SK-MEL-5 (cell line): ENCODE data around the gene SDCCAG8. TPM values are rescaled to one million over a fixed set of nuclear protein-coding genes. Genes with fewer than 3 reads are reported as not detected.

Source experiments
- DNase-seq: peaks from one replicate; pipeline ENCODE4 v3.0.0-alpha.2; 2016; ENCODE audit warnings: low read depth, low spot score
- in situ Hi-C: cut with HindIII; loops from 2 replicates; pipeline ENCODE4 v1.10.0; 2016; ENCODE audit warnings: low sequenced_read_pairs, high pct_unique_total_duplicates, low pct_unique_long_range_greater_than_20kb
- total RNA-seq: library from RNA; depleted of rRNA; stranded (reverse); fragments of >200 nt; shearing (Covaris generic); gene quantifications from 2 replicates; pipeline ENCODE4 v1.2.3, GENCODE V29; 2014

The SDCCAG8 gene
- total RNA-seq, 1 experiment from 2014 or later, result 30.4 TPM

DNA sequence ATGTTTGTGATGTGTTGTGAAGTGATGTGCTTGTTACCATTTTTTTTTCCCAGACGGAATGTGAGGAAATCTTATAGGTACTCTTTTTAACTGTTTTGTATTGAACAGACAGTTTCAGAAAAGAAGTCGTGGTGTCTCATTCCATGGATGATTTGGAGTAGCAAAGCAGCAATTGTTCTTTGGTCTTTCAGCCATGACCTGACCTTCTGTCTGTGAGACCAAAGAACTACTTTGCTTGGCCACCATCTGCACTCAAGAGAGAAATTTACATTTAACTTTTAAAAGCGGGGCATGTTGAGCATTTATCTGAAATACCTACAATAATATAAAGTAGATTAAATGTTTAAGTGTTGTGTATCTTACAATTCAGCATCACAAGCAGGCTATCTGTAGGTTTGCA lies 90.2 kb downstream of the SDCCAG8 start:
- DNase-seq, result no peak
- in situ Hi-C loops, result no loop called here

DNA sequence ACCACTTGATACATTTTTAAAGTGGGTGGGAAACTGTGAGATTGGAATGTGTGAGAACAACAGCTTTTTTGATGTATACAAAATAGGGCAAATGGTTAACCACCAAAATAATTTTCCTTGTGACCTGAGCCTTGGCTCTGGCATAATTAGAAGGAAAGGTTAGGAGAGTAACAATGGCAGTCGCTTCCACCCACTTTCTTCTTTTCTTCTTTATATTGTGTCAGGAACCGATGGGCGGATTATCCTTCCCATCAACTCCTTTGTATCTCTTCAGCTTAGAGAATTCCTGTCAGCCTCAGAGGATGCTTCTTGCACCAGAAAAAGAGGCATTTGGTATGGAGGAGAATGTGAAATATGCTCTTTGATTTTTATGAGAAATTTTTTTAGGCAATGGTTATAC lies 90.6 kb downstream of the SDCCAG8 start:
- in situ Hi-C loops, result no loop called here
- no peak for DNase-seq

DNA sequence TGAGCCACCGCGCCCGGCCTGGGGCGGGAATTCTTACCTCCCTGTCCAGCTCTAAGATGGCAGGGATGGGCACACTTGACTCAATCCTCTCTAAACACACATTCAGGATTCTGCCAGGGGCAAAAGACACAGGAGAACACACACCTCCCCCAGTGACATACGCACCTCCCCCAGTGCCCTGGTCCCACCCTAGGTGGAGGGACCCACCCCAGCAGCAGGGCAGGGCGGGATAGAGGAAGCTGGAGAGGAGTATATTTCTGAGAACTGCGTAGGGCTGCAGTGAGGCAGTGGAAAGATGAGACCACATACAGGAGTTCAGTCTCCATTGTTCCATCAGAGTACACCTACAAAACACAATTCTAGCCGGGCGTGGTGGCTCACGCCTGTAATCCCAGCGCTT lies 92.5 kb downstream of the SDCCAG8 start:
- in situ Hi-C loops, result no loop called here
- DNase-seq, result no peak

DNA sequence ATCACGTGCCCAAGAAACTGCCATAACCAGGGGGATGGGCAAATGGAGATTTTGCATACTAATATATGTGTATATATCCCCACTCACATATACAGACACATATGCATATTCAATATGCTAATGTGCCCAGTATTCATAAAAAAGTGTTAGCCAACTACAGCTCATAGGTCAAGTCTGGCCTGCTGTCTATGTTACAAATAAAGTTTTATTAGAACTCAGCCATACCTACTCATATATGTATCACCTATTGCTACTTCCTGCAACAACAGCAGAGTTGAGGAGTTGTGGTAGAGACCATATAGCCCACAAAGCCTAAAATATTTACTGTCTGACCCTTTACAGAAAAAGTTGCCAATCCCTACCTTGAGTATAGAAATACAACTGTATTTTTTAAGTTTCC lies 93.3 kb downstream of the SDCCAG8 start:
- in situ Hi-C loops, result no loop called here

DNA sequence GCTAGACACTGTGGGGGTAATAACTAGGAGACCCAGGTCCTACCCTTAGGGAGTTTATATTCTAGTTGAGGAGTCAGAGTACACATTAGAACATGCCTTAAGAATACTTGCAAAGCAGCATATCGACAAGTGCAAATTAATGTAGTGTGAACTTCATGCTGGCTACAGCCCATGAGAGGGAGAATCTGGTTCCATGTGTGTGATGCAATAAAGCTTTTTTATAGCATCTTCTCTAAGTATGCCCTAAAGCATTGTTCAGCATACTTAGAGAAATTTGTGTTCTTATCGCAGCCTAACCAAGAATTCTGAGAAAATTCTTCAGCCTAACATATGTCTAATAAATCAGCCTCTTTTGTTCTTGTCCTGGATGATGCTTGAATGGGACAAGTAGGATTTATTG lies 95.5 kb downstream of the SDCCAG8 start:
- in situ Hi-C loops, result no loop called here
- DNase-seq, result no peak

More for the DNA sequence above, 93.3 kb downstream of the SDCCAG8 start:
- DNase-seq, result no peak

DNA sequence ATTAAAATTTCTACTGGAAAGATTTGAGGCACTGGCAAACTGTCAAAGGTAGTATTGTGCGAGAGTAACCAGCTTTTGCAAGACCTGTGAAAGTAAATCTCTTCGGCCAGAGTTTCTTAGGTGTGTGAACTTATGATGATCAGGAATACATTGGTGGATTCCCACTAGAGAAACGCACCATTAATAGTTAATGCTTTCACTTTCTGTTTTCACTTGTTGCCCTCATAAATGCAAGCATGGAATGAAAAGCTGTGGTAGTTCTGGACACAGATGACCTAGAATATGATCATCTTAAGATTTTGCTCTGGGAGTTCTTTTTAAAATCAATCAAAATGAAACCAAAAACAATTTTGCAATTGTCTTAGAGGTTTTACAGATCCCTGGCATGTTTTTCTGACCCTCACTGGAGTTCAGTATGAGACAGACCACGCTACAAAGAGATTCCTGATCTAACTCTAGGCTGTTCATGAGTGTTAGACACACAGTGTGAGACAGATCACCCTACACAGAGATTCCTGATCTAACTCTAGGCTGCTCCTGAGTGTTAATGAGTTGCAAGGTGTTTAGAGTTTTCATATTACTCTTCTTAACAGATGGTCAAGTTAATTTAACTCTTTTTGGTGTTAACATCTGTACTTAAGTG lies 98.8 kb downstream of the SDCCAG8 start:
- in situ Hi-C loops, result no loop called here
- no peak for DNase-seq

DNA sequence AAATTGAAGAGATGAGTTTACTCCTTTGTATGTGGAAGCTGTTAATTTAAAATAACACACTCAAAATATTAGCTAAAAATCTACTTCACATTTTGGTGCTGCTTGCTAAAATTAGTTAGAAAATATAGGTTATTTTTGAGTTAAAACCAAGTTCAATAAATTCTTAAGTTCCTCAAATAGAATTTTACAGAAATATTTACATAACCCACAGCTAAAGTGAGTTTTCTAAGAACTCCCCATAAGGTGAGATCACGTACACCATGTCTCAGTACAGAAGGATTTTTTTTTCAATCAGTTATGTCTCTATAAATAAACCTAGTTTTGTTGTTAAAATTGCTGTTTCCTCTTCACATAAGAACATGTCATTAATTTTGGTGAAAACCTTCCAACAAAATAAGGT lies 108.0 kb downstream of the SDCCAG8 start:
- in situ Hi-C loops, result no loop called here
- no peak for DNase-seq

DNA sequence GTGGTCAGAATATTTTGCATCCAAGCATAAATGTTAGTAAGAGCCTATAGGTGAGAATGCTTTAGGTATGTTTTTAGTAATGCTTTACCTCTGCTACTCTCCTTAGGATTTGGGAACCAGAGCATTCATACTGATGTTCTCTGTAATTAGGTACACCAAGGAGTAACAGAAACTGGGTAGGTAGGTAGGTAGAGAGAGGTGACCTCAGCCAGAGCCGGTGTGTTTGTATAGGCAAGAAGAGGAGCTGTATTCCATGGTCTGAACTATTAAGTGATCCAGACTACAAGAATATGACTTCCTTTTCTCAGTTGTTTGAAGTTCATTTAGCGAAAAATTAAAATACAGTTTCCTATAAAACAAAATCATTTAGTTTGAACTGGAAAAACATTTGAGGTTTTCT lies 108.5 kb downstream of the SDCCAG8 start:
- no peak for DNase-seq
- in situ Hi-C loops, result no loop called here

DNA sequence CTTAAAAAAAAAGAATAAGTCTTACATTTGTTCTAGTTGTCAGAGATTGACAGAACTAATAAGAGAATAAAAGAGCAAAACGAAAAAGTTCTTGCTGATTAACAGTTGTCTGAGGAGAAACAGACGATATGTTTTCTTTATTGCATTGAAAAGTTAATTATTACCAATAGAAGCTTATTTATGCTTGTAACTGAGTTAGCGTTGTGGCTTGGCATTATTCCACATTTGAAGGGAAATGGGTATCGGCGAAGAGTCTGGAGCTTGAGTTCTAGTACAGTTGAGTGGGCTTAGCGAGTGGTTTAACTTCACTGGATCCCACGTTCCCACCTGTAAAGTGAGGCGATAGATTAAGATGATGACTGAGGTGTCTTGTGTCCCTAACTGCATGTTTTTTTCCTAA lies 109.0 kb downstream of the SDCCAG8 start:
- in situ Hi-C loops, result no loop called here
- DNase-seq, result no peak

DNA sequence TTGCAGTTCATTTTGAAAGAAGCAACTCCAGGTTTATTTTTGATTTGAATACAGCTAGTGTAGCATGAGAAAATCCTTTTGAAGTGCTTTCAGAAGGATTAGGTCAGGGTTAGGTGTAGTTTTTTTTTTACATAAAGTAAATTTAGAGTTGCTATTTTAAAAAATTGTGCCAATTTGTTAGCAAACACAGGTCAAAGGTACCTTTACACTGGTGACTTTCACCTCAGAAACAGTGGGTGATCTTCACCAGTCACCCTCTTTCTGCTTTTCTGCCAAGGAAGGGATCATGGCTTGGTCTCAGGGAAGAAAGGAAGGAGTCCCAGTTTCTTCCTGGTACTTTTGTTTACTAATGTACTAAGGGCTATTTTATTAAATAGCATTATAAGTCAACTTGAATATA lies 111.5 kb downstream of the SDCCAG8 start:
- no peak for DNase-seq
- in situ Hi-C loops, result no loop called here

DNA sequence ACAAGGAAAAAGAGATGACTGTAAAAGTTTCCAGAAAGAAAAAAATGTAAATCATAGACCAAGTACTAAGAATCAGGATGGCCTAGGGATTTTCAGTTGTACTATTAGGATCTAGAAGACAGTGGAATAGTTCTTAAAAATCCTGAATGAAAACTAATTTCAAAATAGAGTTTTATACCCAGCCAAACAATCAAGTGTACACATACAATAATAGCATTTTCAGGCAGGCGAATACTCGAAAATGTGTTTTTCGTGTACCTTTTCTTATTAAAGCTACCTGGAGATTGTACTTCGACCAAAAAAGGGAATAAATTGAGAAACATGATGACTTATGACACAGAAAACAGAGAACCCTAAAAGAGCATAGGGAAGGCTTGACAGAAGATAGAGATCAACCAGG lies 118.6 kb downstream of the SDCCAG8 start:
- in situ Hi-C loops, result no loop called here
- no peak for DNase-seq

DNA sequence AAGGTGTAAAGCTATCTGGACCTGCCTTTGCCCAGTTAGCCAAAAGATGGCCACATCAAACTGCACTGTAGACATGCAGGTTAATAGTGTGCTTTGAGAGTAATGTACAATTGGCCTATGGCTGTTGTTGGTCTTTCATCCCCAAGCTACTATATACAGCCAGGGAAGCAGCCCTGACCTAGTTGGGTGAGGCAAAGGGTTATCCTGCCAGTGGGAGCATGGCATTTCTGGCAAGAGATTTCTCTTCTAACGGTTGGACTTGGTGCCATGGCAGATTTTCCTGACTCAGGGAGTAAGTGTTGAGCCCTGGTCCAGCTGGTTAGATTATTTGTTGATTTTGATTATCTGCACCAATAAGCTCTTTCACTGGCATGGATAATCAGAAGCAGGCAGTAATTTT lies 119.8 kb downstream of the SDCCAG8 start:
- in situ Hi-C loops, result no loop called here
- no peak for DNase-seq

DNA sequence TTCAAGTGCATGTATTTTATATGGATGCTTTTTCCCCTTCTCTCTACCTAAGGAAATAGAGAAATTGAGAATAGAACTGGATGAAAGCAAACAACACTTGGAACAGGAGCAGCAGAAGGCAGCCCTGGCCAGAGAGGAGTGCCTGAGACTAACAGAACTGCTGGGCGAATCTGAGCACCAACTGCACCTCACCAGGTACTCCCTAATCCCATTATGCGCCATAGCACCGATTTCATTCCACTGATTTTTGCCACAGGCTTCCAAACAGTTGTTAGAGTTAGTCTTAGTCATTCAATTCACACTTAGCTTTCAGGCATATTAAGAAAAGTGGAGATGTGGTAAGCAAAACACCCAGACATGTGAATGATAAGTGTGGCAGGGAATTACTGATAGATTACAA lies 122.8 kb downstream of the SDCCAG8 start:
- in situ Hi-C loops, result no loop called here
- no peak for DNase-seq

DNA sequence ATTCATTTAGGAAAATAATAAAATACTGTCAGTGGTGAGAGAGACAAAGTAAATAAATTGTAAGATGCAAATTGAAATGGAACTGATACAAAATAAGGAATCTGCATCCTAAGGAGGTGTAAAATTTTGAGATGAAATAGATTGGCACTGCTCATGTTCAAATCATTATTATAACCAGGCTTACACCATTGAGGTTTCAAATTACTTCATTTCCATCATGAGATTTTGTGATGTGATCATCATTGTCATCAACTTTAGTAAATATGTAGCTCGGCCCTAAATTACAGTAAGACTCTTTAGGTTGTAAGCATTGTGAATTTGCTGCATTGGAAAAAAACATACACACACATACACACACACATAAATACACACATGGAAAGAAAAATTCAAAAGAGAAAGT lies 123.4 kb downstream of the SDCCAG8 start:
- in situ Hi-C loops, result no loop called here

DNA sequence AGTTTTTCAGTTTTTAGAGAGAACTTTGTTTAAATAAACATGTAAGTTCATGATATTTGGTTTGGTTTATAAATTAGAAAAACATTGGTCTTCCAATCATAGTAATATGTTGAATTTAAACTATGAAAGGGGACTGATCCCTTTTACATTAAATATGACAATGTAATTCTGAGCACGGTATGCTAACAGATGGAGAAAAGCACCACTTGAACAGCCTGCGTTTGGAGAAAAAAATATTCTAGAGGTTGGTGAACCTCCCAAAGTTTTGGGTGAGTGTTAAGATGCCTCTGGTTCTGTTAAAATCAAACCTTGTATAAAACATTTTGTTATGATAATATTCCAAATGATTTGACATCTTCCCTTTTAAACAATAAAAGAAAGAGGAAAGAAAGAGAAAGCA lies 123.9 kb downstream of the SDCCAG8 start:
- DNase-seq, result no peak
- in situ Hi-C loops, result no loop called here

More for the DNA sequence above, 123.4 kb downstream of the SDCCAG8 start:
- no peak for DNase-seq

DNA sequence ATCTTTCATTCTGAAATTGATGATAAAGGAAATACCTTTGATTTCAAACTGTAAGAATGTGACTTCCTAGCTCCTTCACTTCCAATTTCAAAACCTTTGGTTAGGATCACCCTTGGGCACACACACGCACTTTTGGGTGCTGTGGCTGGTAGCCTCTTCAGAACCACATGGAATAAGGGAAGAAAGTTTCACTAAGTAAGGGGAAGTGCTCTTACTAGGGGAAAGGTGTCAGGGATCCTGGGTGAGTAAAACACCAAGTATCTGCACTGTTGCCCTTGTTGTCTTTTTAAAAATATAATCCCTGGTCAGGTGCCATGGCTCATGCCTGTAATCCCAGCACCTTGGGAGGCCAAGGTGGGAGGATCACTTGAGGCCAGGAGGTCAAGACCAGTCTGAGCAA lies 132.4 kb downstream of the SDCCAG8 start:
- DNase-seq, result no peak
- in situ Hi-C loops, result no loop called here

DNA sequence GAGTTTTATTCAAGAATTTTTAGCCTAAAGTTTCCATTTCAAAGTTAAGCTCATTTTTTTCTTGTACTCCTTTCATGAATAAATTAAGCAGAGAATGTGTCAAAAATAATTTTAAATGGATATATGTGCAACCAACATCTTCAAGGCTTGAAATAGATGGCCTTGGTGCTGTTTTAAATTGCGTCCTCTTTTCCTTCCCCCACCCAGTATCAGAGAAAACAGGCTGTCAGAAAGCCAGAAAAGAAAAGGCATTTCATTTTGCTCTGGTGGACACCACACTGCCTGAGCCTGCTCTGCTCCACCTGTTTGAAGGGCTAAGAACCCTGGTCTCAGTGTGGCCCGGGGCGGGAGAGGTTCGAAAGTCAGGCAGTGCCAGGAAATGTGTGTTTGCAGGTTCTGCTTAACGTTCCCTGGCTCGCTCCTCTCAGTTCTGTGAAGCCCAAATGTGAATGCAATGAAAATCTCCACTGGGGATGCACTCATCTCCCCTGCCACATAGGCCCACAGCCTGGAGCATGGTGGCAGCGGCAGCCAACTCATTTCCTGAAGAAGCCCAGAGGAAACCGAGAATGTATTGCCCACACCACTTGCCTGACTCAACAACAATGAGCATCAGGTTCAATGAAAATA lies 134.4 kb downstream of the SDCCAG8 start:
- in situ Hi-C loops, result no loop called here
- no peak for DNase-seq

DNA sequence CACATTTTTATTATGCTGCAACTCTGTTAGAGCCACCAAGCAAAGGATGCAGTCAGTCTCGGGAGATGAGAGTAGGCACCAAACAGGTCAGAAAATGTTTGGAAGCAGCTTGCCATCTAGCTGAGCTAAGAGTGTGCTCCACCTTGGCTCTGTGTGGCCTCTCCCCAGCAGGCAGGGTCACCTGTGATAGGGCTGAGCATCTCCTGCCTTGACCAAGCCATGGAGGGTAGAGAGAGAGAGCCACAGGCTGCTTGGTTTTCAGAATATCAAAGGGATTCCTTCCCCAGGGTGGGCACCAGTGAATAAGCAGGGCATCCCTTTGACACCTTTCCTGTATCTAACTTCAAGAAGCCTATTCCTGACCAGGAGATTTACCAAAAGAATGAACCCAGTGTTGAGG lies 135.5 kb downstream of the SDCCAG8 start:
- in situ Hi-C loops, result no loop called here
- DNase-seq, result no peak

DNA sequence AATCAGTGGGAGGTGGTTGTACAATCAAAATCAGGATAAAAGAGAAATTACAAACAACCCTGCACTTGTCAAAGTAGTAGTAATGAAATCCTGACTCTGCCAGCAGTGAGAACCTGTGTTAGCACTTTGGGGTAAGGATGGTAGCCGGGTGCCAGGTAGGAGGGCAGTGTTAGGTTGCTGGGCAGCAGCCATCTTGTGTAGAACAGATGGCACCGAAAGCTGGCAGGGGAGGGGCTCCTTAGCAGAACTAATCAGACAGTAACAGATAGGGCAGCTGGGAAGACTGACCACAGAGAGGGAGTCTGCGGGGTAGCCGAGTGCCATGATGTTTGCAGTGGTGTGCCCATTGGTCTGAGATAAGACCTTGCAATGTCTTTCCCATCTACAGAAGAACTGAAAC lies 137.3 kb downstream of the SDCCAG8 start:
- no peak for DNase-seq
- in situ Hi-C loops, result no loop called here

DNA sequence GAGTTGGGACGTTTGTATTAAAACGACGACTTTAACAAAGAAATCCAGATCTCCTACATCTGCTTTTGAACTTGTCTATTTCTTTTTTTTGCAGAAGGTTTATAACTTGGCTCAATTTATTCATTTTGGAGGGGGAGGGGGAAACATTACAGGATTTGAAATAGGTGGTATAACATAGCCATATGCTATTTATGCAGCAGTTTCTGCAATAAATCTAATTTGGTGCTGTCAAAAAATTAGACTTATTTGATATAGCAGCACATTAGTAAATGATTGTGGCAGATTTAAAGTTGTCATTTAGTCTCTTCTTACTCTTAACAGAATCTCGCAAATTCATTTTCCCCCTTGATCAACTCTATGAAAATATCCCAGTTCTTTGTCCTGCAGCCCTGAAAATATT lies 138.2 kb downstream of the SDCCAG8 start:
- in situ Hi-C loops, result no loop called here
- no peak for DNase-seq
